HG03196 (cell line): ENCODE measurements around the gene MET.
"Not testable (repeated sequence)": the region's sequence is repeated elsewhere in the genome, so short reads cannot be mapped to it uniquely, and the experiment has no call there.

Experiments
- ATAC-seq: cut with Tn5 transposase; IDR thresholded peaks from one replicate; pipeline ENCODE4 v1.9.1; 2021; ENCODE audit not compliant: unreplicated experiment

The MET gene

GRCh38 chr7:116671681-116672595, at the start of gene MET:
Gene MET (plus strand): TSS chr7:116672196. CDS start chr7:116699085, 26,889 bp downstream.
- ATAC-seq, result peak; percentile 88

- ATAC-seq, result no peak
Measured at GRCh38 chr7:116626886-116627285, 45.1 kb upstream of the MET start.

GRCh38 chr7:116629051-116629463, 42.9 kb upstream of the MET start:
- ATAC-seq, result no peak

GRCh38 chr7:116630357-116630756, 41.6 kb upstream of the MET start:
- ATAC-seq, result peak; percentile 92

GRCh38 chr7:116630932-116631671, 40.9 kb upstream of the MET start:
- ATAC-seq, result no peak

GRCh38 chr7:116631676-116632075, 40.3 kb upstream of the MET start:
- no peak for ATAC-seq

- ATAC-seq, result no peak
Measured at GRCh38 chr7:116632384-116632783, 39.6 kb upstream of the MET start.

- no peak for ATAC-seq
Measured at GRCh38 chr7:116633131-116633988, 38.6 kb upstream of the MET start.

GRCh38 chr7:116636997-116637396, 35.0 kb upstream of the MET start:
- no peak for ATAC-seq

- ATAC-seq, result not testable (repeated sequence)
Measured at GRCh38 chr7:116638592-116638991, 33.4 kb upstream of the MET start.

GRCh38 chr7:116641551-116642153, 30.3 kb upstream of the MET start:
- ATAC-seq, result no peak

GRCh38 chr7:116643148-116643547, 28.8 kb upstream of the MET start:
- not testable (repeated sequence) for ATAC-seq

- ATAC-seq, result no peak
Measured at GRCh38 chr7:116644628-116645027, 27.4 kb upstream of the MET start.

GRCh38 chr7:116647290-116647689, 24.7 kb upstream of the MET start:
- no peak for ATAC-seq

GRCh38 chr7:116647861-116648260, 24.1 kb upstream of the MET start:
- no peak for ATAC-seq

GRCh38 chr7:116650436-116650835, 21.6 kb upstream of the MET start:
- ATAC-seq, result no peak

GRCh38 chr7:116652793-116653192, 19.2 kb upstream of the MET start:
- no peak for ATAC-seq

- peak; percentile 51 for ATAC-seq
Measured at GRCh38 chr7:116653204-116653603, 18.8 kb upstream of the MET start.

GRCh38 chr7:116653646-116654045, 18.4 kb upstream of the MET start:
- no peak for ATAC-seq

GRCh38 chr7:116659248-116659647, 12.7 kb upstream of the MET start:
- ATAC-seq, result not testable (repeated sequence)

- no peak for ATAC-seq
Measured at GRCh38 chr7:116661865-116662264, 10.1 kb upstream of the MET start.
